Activated naive CD4-positive, alpha-beta T cell (primary cell): ENCODE measurements around the gene VAPB.
"Not testable (repeated sequence)": the region's sequence is repeated elsewhere in the genome, so short reads cannot be mapped to it uniquely, and the experiment has no call there.

Experiments used
- DNase-seq, 4 experiments: peaks; one replicate each; lab custom pipeline; 2025; lab: John Stamatoyannopoulos, UW

VAPB gene

GRCh38 chr20:58407201-58407873 is 18.3 kb downstream of the VAPB start:
- no peak for DNase-seq

- DNase-seq: no peak
These were observed 19.0 kb downstream of the VAPB start for GRCh38 chr20:58407966-58408557.

GRCh38 chr20:58408603-58409246 is 19.7 kb downstream of the VAPB start:
- no peak for DNase-seq

- not testable (repeated sequence) for DNase-seq
These were observed 25.2 kb downstream of the VAPB start for GRCh38 chr20:58414216-58414615.

GRCh38 chr20:58414786-58415185 is 25.8 kb downstream of the VAPB start:
- not testable (repeated sequence) for DNase-seq

GRCh38 chr20:58416057-58416456 is 27.0 kb downstream of the VAPB start:
- no peak for DNase-seq

GRCh38 chr20:58416835-58417234 is 27.8 kb downstream of the VAPB start:
- DNase-seq: no peak

- DNase-seq: no peak
These were observed 28.4 kb downstream of the VAPB start for GRCh38 chr20:58417438-58417837.

- no peak for DNase-seq
These were observed 30.1 kb downstream of the VAPB start for GRCh38 chr20:58418949-58419748.

GRCh38 chr20:58420798-58421496 is 31.9 kb downstream of the VAPB start:
- DNase-seq: no peak

GRCh38 chr20:58421497-58421850 is 32.4 kb downstream of the VAPB start:
- DNase-seq: no peak

GRCh38 chr20:58424218-58424969 is 35.4 kb downstream of the VAPB start:
- DNase-seq: no peak

GRCh38 chr20:58427571-58427970 is 38.5 kb downstream of the VAPB start:
- DNase-seq: not testable (repeated sequence)

- no peak for DNase-seq
These were observed 39.3 kb downstream of the VAPB start for GRCh38 chr20:58428364-58428763.

- DNase-seq: no peak
These were observed 40.3 kb downstream of the VAPB start for GRCh38 chr20:58429303-58429702.

- no peak for DNase-seq
These were observed 42.1 kb downstream of the VAPB start for GRCh38 chr20:58431134-58431533.

GRCh38 chr20:58432186-58432954 is 43.3 kb downstream of the VAPB start:
- DNase-seq: no peak

GRCh38 chr20:58433029-58433647 is 44.1 kb downstream of the VAPB start:
- DNase-seq: no peak

- DNase-seq: no peak
These were observed 44.7 kb downstream of the VAPB start for GRCh38 chr20:58433759-58434158.

- no peak for DNase-seq
These were observed 45.3 kb downstream of the VAPB start for GRCh38 chr20:58434326-58434725.
